GM12875 (cell line): ENCODE data around the gene EIF3CL.
"Not testable (repeated sequence)": the region's sequence is repeated elsewhere in the genome, so short reads cannot be mapped to it uniquely, and the experiment has no call there.

Experiments
- H3K4me3 ChIP-seq: one replicate; pipeline ENCODE4 v1.5.1; 2011; ENCODE audit warnings: low read depth, low read length, control low read depth

The EIF3CL gene, protein sequence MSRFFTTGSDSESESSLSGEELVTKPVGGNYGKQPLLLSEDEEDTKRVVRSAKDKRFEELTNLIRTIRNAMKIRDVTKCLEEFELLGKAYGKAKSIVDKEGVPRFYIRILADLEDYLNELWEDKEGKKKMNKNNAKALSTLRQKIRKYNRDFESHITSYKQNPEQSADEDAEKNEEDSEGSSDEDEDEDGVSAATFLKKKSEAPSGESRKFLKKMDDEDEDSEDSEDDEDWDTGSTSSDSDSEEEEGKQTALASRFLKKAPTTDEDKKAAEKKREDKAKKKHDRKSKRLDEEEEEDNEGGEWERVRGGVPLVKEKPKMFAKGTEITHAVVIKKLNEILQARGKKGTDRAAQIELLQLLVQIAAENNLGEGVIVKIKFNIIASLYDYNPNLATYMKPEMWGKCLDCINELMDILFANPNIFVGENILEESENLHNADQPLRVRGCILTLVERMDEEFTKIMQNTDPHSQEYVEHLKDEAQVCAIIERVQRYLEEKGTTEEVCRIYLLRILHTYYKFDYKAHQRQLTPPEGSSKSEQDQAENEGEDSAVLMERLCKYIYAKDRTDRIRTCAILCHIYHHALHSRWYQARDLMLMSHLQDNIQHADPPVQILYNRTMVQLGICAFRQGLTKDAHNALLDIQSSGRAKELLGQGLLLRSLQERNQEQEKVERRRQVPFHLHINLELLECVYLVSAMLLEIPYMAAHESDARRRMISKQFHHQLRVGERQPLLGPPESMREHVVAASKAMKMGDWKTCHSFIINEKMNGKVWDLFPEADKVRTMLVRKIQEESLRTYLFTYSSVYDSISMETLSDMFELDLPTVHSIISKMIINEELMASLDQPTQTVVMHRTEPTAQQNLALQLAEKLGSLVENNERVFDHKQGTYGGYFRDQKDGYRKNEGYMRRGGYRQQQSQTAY

DNA sequence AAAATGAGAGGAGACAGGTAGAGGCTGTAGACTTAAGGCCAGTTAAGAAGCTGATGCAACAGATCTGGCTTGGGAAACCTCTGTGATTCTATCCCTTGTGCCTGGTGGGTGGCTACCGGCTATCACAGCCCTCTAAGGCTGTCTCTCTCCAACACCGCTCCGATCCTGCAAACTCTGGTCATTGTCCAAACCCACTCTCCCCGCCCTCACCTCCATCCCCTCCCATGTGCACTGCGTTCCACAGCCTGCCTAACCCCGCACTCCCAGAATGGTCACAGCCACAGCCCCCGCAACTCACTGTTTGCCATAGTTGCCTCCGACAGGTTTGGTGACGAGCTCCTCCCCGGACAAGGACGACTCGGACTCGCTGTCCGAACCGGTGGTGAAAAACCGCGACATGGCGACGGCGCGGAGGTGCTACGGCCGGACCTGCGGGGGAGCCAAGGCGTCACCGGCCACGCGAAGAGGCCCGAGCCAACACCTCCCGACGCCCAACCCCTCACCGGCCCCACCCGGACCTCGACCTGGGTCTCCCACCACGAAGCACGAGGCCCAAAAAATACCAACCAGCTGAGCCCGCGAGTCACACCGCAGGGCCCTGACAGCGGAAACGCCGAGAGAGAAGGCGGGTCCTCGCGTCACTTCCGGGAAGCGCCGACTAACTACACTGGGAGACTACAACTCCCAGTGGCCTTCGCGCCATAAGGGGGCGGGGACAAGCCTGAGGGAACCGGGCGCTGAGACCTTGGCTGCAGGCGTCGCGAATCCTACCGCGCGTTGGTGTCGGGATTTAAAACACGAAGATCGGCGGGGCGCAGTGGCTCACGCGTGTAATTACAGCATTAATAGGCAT, at the start of gene EIF3CL:
TSS of gene EIF3CL (minus strand) at position 622 of the 853 bp plus-strand sequence. CDS start at position 399, 223 bp downstream.
- peak within 1 kb of the TSS; percentile 41 for H3K4me3 ChIP-seq

DNA sequence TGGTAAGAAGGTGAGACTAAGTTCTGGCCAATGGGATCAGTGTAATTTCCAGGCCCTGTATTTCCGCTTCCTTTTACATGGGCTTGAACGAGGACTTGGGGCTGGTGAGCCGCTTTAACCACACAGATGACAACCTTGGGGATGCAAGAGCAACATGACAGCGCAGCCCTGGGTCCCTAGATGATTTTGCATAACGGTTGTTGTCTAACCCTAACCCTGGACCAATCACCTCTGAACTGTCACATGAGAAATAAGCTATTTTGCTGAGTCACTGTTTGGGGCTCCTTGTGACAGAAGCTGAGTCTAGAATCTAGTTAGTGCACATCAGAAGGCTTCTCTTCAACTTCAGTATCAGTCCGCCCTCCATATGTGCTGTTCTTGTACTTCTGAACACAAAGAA, 43.4 kb upstream of the EIF3CL start:
- not testable (repeated sequence) for H3K4me3 ChIP-seq

DNA sequence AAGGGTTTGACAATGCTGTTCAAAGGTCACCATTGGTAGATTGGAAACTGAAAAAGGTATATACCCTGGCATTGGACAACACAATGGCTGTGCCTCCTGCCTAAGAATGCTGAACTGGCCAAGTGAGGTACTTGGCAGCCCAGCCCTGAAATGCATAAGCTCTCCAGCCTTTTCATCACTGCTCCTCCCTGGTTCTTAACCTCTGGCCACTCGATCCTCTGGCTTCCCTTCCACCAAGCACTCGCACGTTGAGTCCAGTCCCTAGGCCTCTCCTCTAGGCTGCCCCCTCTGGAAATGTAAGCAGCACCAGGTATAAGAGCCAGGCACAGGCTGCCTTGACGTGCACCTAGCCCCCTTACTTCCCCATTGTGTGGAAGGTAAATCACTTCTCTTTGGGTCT, 42.7 kb upstream of the EIF3CL start:
- H3K4me3 ChIP-seq, result not testable (repeated sequence)

DNA sequence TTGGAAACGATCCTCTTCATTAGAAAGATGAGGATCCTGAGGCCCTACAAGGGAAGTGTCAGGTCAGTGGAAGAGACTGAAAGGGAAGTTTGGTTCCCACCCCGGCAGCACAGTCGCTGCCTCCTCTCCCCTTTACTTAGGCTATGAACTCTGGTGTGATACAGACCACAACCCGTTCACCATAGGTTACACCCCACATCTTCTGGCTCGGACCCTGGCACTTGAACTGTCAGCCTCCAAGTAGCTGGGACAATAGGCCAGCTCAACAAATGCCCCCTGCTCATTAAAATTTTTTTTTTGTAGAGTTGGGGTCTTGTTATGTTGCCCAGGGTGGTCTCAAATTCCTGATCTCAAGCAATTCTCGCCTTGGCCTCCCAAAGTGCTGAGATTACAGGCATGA, 40.3 kb upstream of the EIF3CL start:
- not testable (repeated sequence) for H3K4me3 ChIP-seq

DNA sequence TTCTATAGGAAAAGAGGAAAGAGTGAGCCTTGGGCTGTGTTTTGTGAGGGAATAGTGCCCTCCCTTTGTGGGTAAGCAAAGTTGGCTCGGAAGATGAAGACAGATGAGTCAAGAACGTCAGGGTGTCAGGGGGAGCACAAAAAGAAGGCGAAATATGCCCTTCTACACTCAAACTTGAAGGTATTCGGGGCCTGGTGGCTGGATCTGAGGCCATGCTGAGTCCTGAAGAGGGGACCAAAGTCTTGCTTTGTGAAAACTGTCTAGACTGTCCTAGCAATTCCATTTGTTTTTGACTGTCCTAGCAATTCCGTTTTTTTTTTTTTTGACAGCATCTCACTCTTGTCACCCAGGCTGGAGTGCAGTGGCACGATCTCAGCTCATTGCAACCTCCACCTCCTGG, 35.3 kb upstream of the EIF3CL start:
- H3K4me3 ChIP-seq, result not testable (repeated sequence)

DNA sequence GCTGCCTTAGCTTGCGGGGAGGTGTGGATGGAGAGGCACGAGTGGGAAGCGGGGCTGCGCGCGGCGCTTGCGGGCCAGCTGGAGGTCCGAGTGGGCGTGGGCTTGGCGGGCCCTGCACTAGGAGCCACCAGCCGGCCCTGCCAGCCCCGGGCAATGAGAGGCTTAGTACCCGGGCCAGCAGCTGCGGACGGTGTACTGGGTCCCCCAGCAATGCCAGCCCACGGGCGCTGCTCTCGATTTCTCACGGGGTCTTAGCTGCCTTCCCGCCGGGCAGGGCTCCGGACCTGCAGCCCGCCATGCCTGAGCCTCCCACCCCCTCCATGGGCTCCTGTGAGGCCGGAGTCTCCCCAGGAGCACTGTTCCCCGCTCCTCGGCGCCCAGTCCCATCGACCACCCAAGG, 31.7 kb upstream of the EIF3CL start:
- H3K4me3 ChIP-seq, result not testable (repeated sequence)

DNA sequence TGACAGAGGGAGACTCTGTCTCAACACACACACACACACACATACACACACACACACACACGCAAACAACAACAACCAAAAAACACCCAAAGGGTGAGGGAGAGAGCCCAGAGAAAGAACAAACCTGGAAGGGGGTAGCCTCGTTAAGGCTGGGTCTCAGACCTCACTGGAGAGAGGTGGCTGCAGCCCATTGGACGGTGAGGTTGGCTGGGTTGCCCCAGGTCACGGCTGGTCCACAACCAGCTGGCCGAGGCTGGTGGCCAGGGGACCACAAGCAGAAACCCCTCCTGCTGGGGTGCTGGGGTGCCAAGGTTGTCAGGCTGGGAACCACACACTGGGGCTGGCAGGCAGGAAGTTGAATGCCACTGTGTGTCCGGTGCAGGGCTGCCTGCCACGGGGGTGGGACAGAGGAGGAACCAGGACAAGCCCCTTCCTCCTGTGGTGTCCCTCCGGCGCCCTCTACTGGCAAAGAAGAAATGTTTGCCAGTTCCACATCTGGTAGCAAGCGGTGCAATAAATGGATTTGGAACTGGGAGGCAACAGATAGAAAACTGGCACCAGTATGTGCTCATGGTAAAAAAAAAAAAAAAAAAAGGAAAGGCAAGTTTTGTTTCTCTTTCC, 22.5 kb upstream of the EIF3CL start:
- not testable (repeated sequence) for H3K4me3 ChIP-seq

DNA sequence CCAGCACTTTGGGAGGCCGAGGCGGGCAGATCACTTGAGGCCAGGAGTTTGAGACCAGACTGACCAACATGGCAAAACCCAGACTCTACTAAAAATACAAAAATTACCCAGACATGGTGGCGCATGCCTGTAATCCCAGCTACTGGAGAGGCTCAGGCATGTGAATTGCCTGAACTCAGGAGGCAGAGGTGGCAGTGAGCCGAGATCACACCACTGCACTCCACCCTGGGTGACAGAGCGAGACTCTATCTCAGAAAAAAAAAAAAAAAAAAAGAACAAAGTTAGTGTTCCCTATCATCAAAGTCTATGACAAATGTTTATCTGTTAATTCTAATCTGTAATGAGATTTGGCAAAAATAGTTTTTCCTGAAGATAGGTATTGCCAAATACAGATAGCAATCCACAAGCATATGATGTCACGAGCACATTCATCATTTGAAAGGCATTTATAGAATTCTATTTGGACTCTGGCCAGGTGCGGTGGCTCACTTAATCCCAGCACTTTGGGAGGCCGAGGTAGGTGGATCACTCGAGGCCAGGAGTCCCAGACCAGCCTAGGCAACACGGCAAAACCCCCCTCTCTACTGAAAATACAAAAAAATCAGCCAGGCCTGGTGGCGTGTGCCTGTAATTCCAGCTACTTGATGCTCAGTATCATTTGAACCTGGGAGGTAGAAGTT, 17.6 kb upstream of the EIF3CL start:
- H3K4me3 ChIP-seq, result not testable (repeated sequence)

DNA sequence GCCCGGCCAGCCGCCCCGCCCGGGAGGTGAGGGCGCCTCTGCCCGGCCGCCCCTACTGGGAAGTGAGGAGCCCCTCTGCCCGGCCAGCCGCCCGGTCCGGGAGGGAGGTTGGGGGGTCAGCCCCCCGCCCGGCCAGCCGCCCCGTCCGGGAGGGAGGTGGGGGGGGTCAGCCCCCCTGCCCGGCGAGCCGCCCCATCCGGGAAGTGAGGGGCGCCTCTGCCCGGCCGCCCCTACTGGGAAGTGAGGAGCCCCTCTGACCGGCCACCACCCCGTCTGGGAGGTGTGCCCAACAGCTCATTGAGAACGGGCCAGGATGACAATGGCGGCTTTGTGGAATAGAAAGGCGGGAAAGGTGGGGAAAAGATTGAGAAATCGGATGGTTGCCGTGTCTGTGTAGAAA, 13.4 kb upstream of the EIF3CL start:
- not testable (repeated sequence) for H3K4me3 ChIP-seq

DNA sequence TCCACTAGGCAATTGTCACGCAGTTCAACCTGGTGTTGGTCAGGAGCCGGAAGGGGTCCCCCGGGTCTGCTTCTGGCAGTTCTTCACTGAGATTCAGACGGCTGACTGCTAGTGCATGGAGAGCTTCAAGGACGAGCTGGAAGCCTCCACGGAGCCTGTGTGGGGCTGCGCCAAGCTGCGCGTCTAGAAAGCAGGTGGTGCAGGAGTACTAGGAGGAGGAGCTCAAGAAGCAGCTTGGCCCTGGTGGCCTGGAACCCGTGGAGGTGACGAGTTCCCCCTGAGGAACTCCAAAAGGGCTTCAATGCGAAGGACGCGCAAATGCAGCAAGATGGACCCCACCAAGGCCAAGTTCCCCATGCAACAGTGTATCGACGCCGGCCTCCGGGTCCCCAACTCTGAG, 10.9 kb upstream of the EIF3CL start:
- H3K4me3 ChIP-seq, result not testable (repeated sequence)

DNA sequence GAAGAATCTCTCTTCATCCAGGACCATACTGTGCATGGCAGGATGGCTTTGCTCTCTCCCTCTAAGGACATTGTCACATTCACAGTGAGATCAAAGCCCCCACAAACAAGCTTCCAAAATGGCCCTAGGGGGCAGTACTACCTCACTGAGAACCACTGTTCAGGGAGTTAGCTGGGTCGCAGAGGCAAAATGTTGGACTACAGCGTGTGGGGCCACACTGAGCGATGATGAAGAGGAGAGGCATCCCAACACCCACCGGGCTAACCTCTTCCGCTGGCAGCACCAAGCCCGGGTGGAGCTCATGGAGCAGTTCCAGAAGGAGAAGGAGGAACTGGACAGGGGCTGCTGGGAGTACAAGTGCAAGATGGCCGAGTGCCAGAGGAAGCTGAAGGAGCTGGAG, 9.9 kb upstream of the EIF3CL start:
- H3K4me3 ChIP-seq, result not testable (repeated sequence)

DNA sequence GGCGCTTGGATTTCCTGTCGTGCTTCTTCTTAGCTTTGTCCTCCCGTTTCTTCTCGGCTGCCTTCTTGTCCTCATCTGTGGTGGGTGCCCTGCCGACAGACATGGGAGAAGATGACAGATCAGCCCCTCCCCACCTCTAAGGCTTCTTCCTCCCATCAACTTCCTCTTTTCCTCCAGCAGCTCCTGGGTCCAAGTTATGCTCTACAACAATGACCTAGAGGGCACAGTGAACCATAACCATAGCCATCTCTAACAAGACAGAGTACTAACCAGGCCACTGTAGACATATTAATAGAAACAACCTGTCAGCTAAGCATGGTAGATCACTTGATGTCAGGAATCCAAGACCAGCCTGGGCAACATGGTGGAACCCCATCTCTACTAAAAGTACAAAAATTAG, 11.6 kb downstream of the EIF3CL start:
- H3K4me3 ChIP-seq, result not testable (repeated sequence)

DNA sequence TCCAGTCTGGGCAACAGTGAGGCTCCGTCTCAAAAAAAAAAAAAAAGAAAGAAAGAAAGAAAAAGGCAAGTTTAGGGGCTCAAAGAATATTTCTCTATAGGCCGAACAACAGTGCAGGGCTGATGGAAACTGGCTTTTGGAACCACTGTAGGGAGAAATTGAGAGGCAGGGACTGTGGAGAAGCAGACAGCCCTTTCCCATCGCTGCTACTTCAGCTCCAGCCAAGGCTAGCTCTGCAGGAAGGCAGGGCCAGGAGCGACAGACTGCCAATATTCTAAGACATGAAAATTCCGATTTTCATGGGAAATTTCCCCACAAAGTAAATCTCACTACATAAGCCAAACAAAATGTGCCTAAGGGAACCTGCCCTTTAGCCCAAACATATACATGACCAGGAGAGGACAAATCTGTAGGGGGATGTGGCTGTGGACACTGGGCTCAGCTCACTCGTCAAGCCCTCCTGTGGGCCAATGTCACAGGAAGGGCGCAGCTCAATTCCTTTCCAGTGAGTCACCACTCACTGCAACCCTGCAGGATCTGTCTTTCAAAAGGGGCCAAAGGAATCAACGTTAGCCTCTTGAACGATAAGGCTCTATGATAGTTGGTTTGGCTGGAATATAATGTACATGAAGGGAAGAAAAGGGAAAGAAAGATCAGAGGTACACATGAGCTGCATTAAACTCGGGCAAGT, 21.3 kb downstream of the EIF3CL start:
- not testable (repeated sequence) for H3K4me3 ChIP-seq

DNA sequence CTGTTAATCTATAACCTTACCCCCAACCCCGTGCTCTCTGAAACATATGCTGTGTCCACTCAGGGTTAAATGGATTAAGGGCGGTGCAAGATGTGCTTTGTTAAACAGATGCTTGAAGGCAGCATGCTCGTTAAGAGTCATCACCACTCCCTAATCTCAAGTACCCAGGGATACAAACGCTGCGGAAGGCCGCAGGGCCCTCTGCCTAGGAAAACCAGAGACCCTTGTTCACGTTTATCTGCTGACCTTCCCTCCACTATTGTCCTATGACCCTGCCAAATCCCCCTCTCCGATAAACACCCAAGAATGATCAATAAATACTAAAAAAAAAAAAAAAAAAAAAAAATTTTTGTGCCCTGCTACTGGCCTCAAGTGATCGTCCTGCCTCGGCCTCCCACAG, 25.8 kb downstream of the EIF3CL start:
- not testable (repeated sequence) for H3K4me3 ChIP-seq

DNA sequence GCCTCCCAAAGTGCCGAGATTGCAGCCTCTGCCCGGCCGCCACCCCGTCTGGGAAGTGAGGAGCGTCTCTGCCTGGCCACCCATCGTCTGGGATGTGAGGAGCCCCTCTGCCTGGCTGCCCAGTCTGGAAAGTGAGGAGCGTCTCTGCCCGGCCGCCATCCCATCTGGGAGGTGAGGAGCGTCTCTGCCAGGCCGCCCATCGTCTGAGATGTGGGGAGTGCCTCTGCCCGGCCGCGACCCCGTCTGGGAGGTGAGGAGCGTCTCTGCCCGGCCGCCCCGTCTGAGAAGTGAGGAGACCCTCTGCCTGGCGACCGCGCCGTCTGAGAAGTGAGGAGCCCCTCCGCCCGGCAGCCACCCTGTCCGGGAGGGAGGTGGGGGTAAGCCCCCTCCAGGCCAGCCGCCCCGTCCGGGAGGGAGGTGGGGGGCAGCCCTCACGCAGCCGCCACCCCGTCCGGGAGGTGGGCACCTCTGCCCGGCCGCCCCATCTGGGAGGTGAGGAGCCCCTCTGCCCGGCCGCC, 26.5 kb downstream of the EIF3CL start:
- not testable (repeated sequence) for H3K4me3 ChIP-seq

DNA sequence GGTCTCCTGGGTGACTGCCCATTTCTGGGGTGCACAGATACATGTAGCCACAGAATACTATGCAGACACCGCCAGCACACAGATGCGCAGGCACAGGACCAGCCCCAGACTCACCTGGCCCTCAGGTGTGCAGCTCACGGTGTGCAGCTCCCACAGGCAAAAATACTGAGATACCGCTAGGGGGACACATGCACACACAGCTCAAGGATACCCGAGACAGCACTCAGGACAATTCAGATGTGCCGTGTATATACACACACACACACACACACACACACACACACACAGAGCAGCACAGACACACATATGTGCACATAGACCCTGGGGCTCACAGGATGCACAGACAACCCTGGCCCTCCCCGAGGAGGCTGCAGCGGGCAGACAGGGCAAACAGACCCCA, 28.5 kb downstream of the EIF3CL start:
- H3K4me3 ChIP-seq, result not testable (repeated sequence)

DNA sequence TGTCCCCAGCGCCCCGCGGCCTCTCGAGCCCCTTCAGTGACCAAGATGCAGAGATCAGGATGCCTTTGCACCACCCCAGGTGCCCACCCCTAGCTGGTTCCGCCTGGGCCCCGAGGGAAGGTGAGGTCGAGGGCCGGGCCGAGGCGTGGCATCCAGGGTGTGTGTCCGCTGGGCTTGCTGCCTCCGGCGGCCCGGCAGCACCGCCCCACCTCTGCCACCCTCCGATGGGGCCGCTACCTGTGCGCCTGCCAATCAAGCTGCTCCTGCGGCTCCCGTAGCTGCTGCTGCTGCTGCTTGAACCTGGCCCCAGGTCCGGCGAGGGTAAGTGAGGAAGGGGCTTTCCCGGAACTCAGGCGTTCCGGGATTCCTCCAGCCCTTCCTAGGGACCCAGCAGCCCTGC, 29.4 kb downstream of the EIF3CL start:
- not testable (repeated sequence) for H3K4me3 ChIP-seq

DNA sequence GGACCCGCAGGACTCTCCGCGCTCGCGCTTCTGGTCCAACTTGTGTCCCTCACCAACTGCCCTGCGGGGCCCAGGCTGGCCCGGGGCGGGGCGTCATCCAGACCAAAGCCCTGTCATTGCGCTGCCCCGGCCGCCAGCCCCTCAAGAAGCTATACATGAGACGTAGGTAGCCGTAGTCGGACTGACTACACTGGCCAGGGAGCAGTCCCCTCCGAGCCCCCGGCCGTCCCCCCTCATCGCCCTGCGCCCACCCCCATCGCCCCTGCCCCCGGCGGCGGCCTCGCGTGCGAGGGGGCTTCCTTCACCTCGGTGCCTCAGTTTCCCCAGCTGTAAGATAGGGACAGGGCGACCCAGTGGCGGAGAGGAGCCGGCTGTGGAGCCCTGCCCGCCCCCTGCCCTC, 35.7 kb downstream of the EIF3CL start:
- H3K4me3 ChIP-seq, result not testable (repeated sequence)
